Activated effector memory CD4-positive, alpha-beta T cell treated with Interleukin-2 at 50 U/mL for 16 hours (primary cell): ENCODE measurements around the gene STAT3.
"Not testable (repeated sequence)": the region's sequence is repeated elsewhere in the genome, so short reads cannot be mapped to it uniquely, and the experiment has no call there.

Source experiments
- DNase-seq: peaks from one replicate; pipeline ENCODE4 v3.0.0-alpha.2; 2020

Gene STAT3

DNA sequence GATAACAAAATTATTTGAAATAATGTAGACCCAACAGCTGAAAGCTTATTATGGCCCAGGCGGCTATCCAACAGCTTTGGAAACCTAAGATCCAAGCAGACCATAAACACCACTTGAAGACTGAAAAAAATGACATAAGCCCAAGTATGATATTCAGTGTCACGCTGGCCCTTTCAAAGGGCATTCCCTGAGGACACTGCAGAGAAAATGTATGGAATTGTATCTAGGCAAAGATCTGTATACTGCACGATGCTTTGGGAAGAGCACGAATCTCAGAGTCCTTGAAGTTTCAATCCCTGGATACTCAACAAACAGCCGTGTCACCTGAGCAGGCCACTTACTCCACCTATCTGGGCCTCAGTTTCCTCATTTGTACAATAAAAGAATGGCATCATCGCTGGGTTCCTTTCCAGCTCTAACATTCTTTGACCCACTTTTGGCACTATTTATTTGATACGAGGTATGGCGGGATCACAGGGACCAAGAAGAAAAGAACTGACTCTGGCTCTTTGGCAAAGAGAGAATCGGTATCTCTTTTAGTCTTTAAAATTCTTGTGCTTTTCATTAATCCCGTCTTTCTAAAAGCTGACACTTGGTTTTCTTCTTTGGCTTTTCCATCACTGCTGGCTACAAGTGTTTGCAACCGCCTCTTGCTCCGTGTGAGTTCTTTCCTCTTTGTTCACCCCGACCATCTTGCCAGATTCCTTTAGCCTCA lies 113.3 kb downstream of the STAT3 start:
- DNase-seq, result no peak

DNA sequence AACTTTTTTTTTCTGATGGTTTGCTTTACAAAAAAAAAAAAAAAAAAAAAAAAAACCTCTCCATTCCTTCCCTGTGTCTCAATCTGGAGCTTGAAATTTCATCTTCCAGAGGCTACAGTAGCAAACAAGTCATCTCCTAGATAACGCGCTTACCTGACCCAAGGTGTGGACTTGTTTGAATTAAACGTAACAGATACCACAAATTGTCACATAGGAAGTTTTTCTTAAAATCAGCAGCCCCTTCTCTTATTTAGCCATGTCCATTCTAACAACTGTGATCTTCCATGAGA lies 114.0 kb downstream of the STAT3 start:
- DNase-seq, result no peak

DNA sequence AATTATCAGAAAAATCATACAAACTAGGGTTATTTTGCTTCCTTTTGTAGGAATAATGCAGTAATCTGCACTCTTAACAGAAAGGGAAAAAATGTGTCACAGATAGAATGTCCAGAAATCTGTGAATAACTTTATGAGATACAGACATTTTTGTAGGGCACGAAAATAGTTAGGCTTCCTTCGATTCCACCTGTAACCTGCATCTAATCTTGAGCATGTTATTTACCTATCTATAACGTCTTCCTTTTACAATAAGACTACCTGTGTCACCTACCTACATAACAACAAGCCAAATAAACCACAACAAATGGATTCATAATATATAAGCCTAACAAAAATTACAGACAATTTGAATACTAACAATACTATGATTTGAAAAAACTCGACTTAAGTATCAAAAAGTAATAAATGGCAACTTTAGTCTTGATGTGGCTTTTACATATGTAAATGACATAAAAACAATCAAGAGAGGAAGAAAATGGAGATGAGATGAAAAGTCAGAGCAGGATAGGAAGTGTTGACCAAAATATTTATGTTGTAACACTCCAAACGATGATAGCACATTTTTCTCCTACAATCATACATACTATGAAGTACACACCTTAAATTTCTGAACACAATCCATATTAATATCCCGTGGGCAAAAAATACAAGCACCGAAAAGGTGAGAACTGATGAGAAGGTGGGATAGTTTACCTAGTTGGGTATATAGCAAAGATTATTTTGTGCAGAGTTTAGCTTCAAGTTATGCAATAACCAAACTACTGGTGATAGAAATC lies 114.6 kb downstream of the STAT3 start:
- DNase-seq, result no peak

DNA sequence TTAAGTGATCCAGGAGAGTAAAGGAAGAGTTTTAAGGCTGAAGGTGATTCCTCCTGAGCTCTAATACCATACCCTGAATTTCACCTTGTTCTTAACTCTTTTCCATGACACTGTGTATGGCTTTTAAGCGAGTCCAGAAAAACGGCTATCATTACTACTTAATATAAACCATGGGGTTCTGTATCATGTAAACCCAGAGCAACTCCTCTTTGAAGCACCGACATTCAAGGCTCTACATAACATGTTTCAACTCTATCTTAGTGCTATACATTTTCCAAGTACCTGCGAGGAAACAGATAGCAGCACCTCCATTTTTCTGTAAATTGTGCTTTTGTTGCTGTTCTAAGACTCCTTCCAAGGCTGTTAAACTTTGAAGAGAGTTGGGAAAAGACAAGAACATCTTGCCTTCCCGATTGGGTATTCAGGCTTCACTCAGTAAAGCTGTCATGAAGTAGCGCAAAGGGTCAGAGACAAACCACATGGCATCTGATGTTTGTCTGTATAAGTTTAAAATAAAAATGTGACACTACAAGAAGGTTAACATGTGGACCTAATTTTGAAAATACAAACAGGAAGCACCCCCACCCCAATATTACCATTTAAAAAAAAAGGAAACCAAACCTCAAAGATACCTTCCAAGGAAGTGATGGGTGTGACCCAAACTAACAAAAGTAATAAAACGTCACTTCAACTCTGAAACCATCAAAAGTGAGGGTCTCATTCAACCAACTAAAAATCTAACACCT lies 115.9 kb downstream of the STAT3 start:
- no peak for DNase-seq

DNA sequence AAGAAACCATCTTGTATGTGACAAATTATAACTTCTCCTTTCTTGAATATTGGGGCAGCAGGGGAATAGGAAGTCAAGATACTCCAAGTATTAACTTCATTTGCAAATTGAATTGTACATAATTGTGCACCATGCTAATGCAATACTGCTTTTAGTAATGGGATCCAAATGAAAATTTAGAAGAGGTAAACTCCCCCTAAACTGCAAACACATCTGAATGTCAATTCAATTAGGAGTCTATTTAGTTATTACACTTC lies 116.5 kb downstream of the STAT3 start:
- no peak for DNase-seq

DNA sequence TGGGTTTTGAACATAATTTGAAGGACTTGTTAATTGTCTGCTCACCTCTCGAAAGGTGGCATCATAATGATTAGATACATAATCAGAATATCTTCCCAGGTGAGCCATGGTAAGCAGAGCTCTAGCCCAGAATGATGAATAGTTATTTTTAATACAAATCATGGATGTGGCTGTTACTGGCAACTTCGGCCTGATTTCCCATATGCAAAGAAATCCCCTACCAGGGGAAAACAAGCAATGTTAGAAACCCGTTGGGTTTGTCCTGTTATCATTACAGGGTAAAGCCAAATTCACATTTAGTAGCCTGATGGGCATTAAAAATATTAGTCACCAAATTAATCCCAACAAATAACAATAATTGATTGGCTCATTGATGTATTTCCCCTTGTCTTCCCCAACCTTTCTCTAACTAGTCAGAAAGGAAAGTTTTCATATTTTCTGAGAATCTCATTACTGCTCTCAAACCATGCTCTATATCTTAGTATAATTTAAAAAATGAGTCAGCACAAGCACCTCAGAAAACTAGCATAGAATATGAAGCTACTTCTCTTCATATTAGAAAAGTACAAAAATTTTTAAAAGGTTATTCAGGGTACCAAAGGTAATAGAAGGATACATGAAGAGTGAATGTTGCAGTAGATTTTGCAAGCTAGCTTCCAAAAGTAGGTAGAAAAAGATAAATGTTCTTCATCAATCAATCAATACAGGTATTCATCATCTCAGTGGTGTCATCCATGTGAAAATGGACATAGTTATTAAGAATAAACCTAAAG lies 117.0 kb downstream of the STAT3 start:
- no peak for DNase-seq

DNA sequence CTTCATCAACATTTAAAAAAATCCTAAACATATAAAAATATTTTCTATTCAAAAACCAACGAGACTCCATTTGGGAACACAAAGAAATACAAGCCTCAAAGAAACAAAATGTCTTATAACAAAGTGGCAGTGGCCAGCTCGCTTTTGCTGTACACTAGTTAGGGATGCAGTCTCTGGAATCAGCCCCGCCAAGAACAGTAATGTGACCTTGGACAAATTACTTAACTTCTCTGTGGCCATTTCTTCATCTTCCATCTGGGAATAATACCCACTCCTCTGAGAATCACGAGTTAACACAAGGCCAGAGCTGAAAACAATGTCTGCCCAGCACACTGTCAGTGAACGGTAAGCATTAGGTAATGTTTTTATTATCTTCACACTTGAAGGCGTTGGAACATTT lies 117.6 kb downstream of the STAT3 start:
- no peak for DNase-seq

DNA sequence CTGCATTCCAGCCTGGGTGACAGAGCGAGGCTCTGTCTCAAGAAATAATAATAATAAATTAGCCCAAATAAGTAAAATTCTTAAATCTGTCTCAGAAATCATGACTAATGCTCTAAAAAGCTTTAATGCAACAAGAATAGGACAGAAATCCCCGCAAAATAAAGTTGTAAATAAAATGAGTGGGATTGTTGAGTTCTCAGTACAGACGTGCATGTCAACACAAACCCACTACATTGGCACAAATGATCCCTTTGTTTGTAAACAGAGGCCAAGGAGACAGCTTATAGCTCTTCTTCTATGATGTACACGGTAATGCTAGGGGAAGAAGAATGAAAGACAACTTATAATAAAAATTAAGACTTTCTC lies 118.1 kb downstream of the STAT3 start:
- no peak for DNase-seq

DNA sequence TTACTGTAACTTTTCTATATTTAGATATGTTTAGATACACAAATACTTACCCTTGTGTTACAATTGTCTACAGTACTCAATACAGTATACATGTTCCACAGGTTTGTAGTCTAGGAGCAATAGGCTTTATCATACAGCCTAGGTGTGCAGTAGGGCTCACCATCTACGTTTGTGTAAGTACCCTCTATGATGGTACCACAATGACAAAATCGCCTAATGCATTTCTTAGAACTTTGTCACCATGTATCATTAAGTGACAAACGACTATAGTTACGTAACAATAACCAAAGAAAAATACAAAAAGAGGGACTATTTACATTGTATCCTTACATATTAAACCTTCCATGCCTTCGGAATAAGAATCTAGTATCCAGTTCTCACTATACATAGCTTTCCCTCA lies 120.0 kb downstream of the STAT3 start:
- DNase-seq, result no peak

DNA sequence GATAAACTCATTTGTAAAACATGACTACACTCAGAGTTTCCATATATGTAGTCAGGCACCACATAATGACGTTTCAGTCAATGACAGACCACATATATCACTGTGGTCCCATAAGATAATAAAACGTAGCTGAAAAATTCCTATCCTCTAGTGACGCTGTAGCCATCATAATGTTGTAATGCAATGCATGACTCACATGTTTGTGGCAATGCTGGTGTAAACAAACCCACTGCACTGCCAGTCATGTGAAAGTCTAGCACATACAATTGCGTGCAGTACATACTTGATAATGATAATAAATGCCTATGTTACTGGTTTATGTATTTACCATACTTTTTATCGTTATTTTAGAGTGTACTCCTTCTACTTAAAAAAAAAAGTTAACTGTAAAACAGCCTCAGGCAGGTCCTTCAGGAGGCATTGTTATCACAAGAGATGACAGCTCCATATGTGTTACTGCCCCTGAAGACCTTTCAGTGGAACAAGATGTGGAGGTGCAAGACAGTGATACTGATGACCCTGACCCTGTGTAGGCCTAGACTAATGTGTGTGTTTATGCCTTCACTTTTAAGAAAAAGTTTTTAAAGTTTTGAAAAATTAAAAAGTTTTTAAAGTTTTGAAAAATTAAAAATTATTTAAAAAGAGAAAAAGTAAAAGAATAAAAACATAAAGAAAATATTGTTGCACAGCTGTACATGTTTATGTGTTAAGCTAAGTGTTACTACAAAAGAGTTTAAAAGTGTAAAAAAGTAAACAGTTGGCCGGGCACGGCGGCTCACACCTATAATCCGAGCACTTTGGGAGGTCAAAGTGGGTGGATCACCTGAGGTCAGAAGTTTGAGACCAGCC lies 121.1 kb downstream of the STAT3 start:
- no peak for DNase-seq

DNA sequence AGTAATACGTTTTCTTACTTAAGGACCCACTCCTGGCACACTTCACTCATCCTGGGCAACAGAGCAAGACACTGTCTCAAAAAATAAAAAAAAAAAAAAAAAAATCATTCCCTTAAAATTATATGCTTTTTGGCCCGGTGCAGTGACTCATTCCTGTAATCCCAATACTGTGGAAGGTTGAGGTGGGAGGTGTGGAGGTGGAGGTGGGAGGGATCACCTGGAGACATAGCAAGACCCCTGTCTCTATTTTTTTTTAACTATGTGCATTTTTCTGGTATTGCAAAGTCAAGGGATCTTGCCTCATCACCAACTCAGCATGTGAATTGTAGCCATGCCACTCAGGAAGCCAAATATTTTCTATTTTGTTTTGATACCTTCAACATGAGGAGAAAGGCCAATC lies 121.8 kb downstream of the STAT3 start:
- DNase-seq, result no peak

DNA sequence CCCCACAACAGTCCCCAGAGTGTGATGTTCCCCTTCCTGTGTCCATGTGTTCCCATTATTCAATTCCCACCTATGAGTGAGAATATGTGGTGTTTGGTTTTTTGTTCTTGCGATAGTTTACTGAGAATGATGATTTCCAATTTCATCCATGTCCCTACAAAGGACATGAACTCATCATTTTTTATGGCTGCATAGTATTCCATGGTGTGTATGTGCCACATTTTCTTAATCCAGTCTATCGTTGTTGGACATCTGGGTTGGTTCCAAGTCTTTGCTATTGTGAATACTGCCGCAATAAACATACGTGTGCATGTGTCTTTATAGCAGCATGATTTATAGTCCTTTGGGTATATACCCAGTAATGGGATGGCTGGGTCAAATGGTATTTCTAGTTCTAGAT lies 123.9 kb downstream of the STAT3 start:
- DNase-seq, result not testable (repeated sequence)
